Measurements from ENCODE around the gene FILIP1. TPM values are rescaled to one million over a fixed set of nuclear protein-coding genes. Genes with fewer than 3 reads are reported as not detected.
A peak's percentile ranks its signal among the peaks of the same experiment; 100 is the strongest.

FILIP1 gene
- total and polyA plus RNA-seq, 2 of the 8 experiments (the other 6 are each of a cell fraction or from before 2014, with no cell fraction given): 2.4 to 5.7 TPM

DNA sequence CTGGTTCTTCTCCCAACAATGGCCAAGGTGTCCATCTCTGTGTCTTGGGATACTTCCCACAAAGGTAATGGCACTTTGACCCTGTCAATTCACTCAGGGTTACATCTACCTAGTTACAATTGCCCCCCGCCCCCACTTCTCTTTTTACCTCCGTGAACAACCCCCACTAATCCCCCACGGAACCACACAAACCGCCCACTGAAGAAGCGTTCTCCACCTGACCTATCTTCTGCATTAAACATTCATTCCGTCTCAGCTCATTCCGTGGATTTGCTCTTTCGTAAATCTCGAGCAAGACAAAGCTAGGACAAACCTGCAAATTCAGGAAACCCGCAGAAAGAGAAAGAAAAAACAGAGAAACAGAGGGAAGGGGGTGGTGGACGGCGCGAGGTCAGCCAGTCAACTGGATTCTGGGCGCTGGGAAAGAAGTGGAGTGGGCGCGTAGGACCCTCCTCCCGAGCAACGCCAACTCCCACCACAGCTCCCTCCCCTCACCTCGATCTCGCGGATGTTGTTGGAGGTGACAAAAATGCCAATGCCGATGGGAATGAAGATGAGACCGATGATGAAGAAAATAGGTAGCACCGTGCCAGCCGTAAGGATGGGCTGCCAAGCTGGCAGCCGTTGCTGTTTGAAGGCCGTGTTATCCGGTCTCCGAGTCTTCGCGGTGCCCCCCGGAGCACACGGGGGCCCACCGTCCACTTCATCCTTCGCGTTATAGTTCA lies 209.5 kb downstream of the FILIP1 start:
- H4K91ac ChIP-seq (replicated peaks; ENCODE audit: insufficient read length, low read length): no peak overlapping the region
- peaks cover 2 to 4% of the 10 kb centered on the region in 2 experiments for H4K20me1 ChIP-seq (replicated peaks in 1 of 2; ENCODE audit: control insufficient read depth in 1 of 2, insufficient read depth in 2 of 2, low read length in 2 of 2)
- peaks cover 0 to 11% (median 1%) of the 10 kb centered on the region in 4 experiments; a peak in 2 of 7 replicates for H3K4me1 ChIP-seq (replicated peaks in 1 of 4; ENCODE audit: control insufficient read depth in 3 of 4, insufficient read depth in 4 of 4, low read length in 3 of 4)
- no peaks in the 10 kb centered on the region for H3K23me2 ChIP-seq (ENCODE audit: low read depth, low read length)
- DNase-seq (ENCODE audit: low read depth in 1 of 2, low spot score in 2 of 2): no peak
- no peaks in the 10 kb centered on the region for H3K9me3 ChIP-seq (ENCODE audit: insufficient read depth in 2 of 2, low read depth in 1 of 2, low read length in 1 of 2)
- H3K9ac ChIP-seq (replicated peaks in 1 of 4; ENCODE audit: extremely low read depth in 1 of 4, low read depth in 3 of 4, low read length in 3 of 4): peak overlapping the region; percentile 60 to 75 (median 67)
- H2BK12ac ChIP-seq (ENCODE audit: low read depth, low read length): no peak overlapping the region; the same call in 1 of the 2 replicates
- 0 out of 2 replicates have a peak overlapping the region, but pooled peaks have one; percentile 13 for H3K18ac ChIP-seq (ENCODE audit: extremely low read depth, low read length)
- H2AK5ac ChIP-seq (ENCODE audit: low read depth, low read length): no peak overlapping the region
- H3K79me2 ChIP-seq (ENCODE audit: control insufficient read depth in 1 of 2, insufficient read depth in 2 of 2, low read length in 2 of 2): peaks cover 16 to 53% of the 10 kb centered on the region in 2 experiments
- H2BK5ac ChIP-seq (ENCODE audit: low read depth, low read length): peak overlapping the region; percentile 87; the same call in 1 of the 2 replicates
- no peak overlapping the region for H2BK20ac ChIP-seq (ENCODE audit: low read length)
- H3K23ac ChIP-seq (ENCODE audit: insufficient read length): no peak overlapping the region
- H3K4me2 ChIP-seq (ENCODE audit: insufficient read depth in 1 of 2, low read depth in 2 of 2, low read length in 2 of 2): peak overlapping the region; percentile 77 to 92
- no peak overlapping the region; the same call in 1 of the 2 replicates for H2AFZ ChIP-seq (ENCODE audit: low read length)
- no peak overlapping the region for H3K14ac ChIP-seq (ENCODE audit: insufficient read length)
- H2BK120ac ChIP-seq (replicated peaks; ENCODE audit: low read depth, low read length): no peak overlapping the region
- no peak for FAIRE-seq
- peak overlapping the region; percentile 18 for H4K5ac ChIP-seq (ENCODE audit: insufficient read length, low read depth, low read length)
- H3K36me3 ChIP-seq (ENCODE audit: control insufficient read depth in 2 of 4, insufficient read depth in 4 of 4, low read length in 3 of 4): no peaks in the 10 kb centered on the region
- peak overlapping the region; percentile 77; the same call in 1 of the 2 replicates for H4K8ac ChIP-seq (ENCODE audit: extremely low read depth, insufficient read depth, low read length)
- ChIA-PET POLR2A (ENCODE audit: partially characterized antibody) (interaction anchor here (0.7 to 2.2 kb wide), 11 partner anchors 9 to 319 kb away, joined by 3 to 11 read pairs (median 5); partner anchors contain the start of genes COL12A1, COX7A2 and SENP6), CTCF (ENCODE audit: partially characterized antibody) (interaction anchor here (0.6 to 2.4 kb wide), 8 partner anchors 8 to 245 kb away, joined by 3 to 7 read pairs (median 4); no protein-coding TSS in a partner anchor)
- WGBS, 2 experiments (ENCODE audit: extremely low coverage in 1 of 2, insufficient coverage in 1 of 2, insufficient read length in 1 of 2, insufficient replicate concordance in 2 of 2, low coverage in 1 of 2, low lambda C conversion rate in 2 of 2, missing lambda C conversion rate in 1 of 2): 1% methylated on average over 32 of the region's 36 CpGs; no CpG with 5 or more reads in 1 of the 2 experiments
- H2BK15ac ChIP-seq (ENCODE audit: low read length): peak overlapping the region; percentile 22; the same call in 1 of the 2 replicates
- peak overlapping the region; percentile 44; the same call in 1 of the 2 replicates for H3K27ac ChIP-seq (ENCODE audit: low read depth, low read length)
- no peaks in the 10 kb centered on the region for H3K27me3 ChIP-seq (replicated peaks in 1 of 4; ENCODE audit: control insufficient read depth in 3 of 4, extremely low read depth in 1 of 4, insufficient read depth in 3 of 4, low read length in 3 of 4)
- H3K79me1 ChIP-seq (ENCODE audit: low read depth, low read length): 0 out of 2 replicates have a peak, but pooled peaks cover 3% of the 10 kb centered on the region
- H3K56ac ChIP-seq (replicated peaks; ENCODE audit: insufficient read length, low read depth, low read length): peak overlapping the region; percentile 39
- H3K4ac ChIP-seq (replicated peaks; ENCODE audit: insufficient read length, low read depth, low read length): peak overlapping the region; percentile 36
- peak overlapping the region; percentile 74 to 99 (median 98) for H3K4me3 ChIP-seq (ENCODE audit: extremely low read depth in 1 of 4, insufficient read depth in 2 of 4, low read depth in 3 of 4, low read length in 4 of 4)
- TF ChIP-seq TAF7 (optimal IDR thresholded peaks at IDR 0.05; ENCODE audit: borderline replicate concordance, low read depth, low read length): peak; percentile 28
- TF ChIP-seq SAP30 (IDR thresholded peaks at IDR 0.05; ENCODE audit: insufficient read depth, insufficient replicate concordance, low read length): peak; percentile 82
- peak in 1 of 2 experiments; percentile 6; a peak in 1 of 4 replicates for TF ChIP-seq SIN3A (conservative IDR thresholded peaks at IDR 0.05 in 1 of 2, IDR thresholded peaks at IDR 0.05 in 1 of 2; ENCODE audit: low read depth in 1 of 2, low read length in 2 of 2)
- no peak for TF ChIP-seq CBX8 (IDR thresholded peaks at IDR 0.05; ENCODE audit: borderline replicate concordance, low read depth, low read length)
- no peak for TF ChIP-seq SP2 (IDR thresholded peaks at IDR 0.05; ENCODE audit: low read length)
- TF ChIP-seq ASH2L (IDR thresholded peaks at IDR 0.05; ENCODE audit: low read length): peak; percentile 100
- peak; percentile 43 for TF ChIP-seq KDM4A (IDR thresholded peaks at IDR 0.05; ENCODE audit: low read depth, low read length, severe bottlenecking)
- TF ChIP-seq, protein P1, sequence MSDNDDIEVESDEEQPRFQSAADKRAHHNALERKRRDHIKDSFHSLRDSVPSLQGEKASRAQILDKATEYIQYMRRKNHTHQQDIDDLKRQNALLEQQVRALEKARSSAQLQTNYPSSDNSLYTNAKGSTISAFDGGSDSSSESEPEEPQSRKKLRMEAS (IDR thresholded peaks at IDR 0.05): 0 out of 2 replicates have a peak, but pooled peaks have one; percentile 6
- TF ChIP-seq HDAC2 (IDR thresholded peaks at IDR 0.05; ENCODE audit: borderline replicate concordance in 1 of 2, low read depth in 2 of 2, low read length in 2 of 2): peak in 1 of 2 experiments; percentile 64; a peak in 1 of 4 replicates

All from H1 (cell line).